HepG2 (cell line): Measurements from ENCODE around the gene WDR73. TPM values are rescaled to one million over a fixed set of nuclear protein-coding genes. Genes with fewer than 3 reads are reported as not detected.

ENCODE experiments used
- BRD4 ChIP-seq: sonication (generic); formaldehyde crosslinking; IDR thresholded peaks from 2 replicates; pipeline ENCODE4 v1.4.0; 2020; ENCODE audit warnings: missing genetic modification reagents
- KDM4B ChIP-seq: sonication (generic); formaldehyde crosslinking; IDR thresholded peaks from 2 replicates; pipeline ENCODE4 v1.4.0; 2020; ENCODE audit warnings: missing genetic modification reagents
- MTERF4 ChIP-seq: sonication (generic); formaldehyde crosslinking; IDR thresholded peaks from 2 replicates; pipeline ENCODE4 v1.8.0; 2023; ENCODE audit warnings: mild to moderate bottlenecking, missing genetic modification reagents
- MXD3 ChIP-seq: IDR thresholded peaks from 2 replicates; pipeline ENCODE4 v1.6.1; 2016; ENCODE audit warnings: mild to moderate bottlenecking, missing biosample characterization, missing genetic modification reagents
- NR3C1 ChIP-seq: sonication (generic); formaldehyde crosslinking; IDR thresholded peaks from 2 replicates; pipeline ENCODE4 v1.4.0; 2020; ENCODE audit warnings: missing genetic modification reagents
- RFXAP ChIP-seq: sonication (generic); formaldehyde crosslinking; IDR thresholded peaks from 2 replicates; pipeline ENCODE4 v1.4.0; 2020; ENCODE audit warnings: missing genetic modification reagents, borderline replicate concordance
- SRY ChIP-seq: sonication (generic); formaldehyde crosslinking; IDR thresholded peaks from 2 replicates; pipeline ENCODE4 v1.8.0; 2022; ENCODE audit warnings: mild to moderate bottlenecking, missing genetic modification reagents
- TAF1 ChIP-seq: sonication (generic); formaldehyde crosslinking; IDR thresholded peaks from 2 replicates; pipeline ENCODE4 v1.4.0; 2020; ENCODE audit warnings: missing genetic modification reagents
- THAP11 ChIP-seq: IDR thresholded peaks from 2 replicates; pipeline ENCODE4 v1.6.1; 2016; ENCODE audit warnings: missing biosample characterization, missing genetic modification reagents
- ZMYM4 ChIP-seq: sonication (generic); formaldehyde crosslinking; IDR thresholded peaks from 2 replicates; pipeline ENCODE4 v1.8.1; 2023; ENCODE audit warnings: mild to moderate bottlenecking, missing genetic modification reagents
- ZNF232 ChIP-seq: sonication (generic); formaldehyde crosslinking; IDR thresholded peaks from 2 replicates; pipeline ENCODE4 v1.4.0; 2020; ENCODE audit warnings: missing genetic modification reagents, borderline replicate concordance
- ZNF235 ChIP-seq: sonication (generic); formaldehyde crosslinking; IDR thresholded peaks from 2 replicates; pipeline ENCODE4 v1.8.1; 2023; ENCODE audit warnings: mild to moderate bottlenecking, missing genetic modification reagents, borderline replicate concordance
- ZNF329 ChIP-seq: sonication (generic); formaldehyde crosslinking; IDR thresholded peaks from 2 replicates; pipeline ENCODE4 v1.9.0; 2021; ENCODE audit warnings: low read depth, mild to moderate bottlenecking, missing genetic modification reagents
- ZNF687 ChIP-seq: sonication (generic); formaldehyde crosslinking; IDR thresholded peaks from 2 replicates; pipeline ENCODE4 v1.5.1; 2020; ENCODE audit warnings: mild to moderate bottlenecking, missing genetic modification reagents, moderate library complexity
- ZNF777 ChIP-seq: sonication (generic); formaldehyde crosslinking; IDR thresholded peaks from 2 replicates; pipeline ENCODE4 v1.4.0; 2020; ENCODE audit warnings: missing genetic modification reagents
- polyA plus RNA-seq, 8 experiments: library from polyadenylated mRNA; depleted of rRNA in 3 of 8; stranded (reverse) in 7 of 8; unstranded in 1 of 8; fragments of >200 nt; fragmentation: Illumina TruSeq in 4 of 8; extraction: Trizol in 4 of 8; gene quantifications; 2 replicates each; pipeline versions ENCODE4 v1.2.1 to v1.2.3, GENCODE V29; 2011 to 2016; ENCODE audit warnings: low read depth in 4 of 8, missing spikeins in 1 of 8, mixed read lengths in 1 of 8; ENCODE audit not compliant: insufficient read depth in 1 of 8
- total RNA-seq, 5 experiments: library from RNA; depleted of rRNA; stranded (reverse); fragments of >200 nt; fragmentation: Illumina TruSeq; extraction: Trizol; gene quantifications; 2 replicates each; pipeline ENCODE4 v1.2.3, GENCODE V29; 2016; ENCODE audit warnings: low read depth in 1 of 5
- TF ChIP-seq, protein P1 (sequence below): IDR thresholded peaks from 2 replicates; pipeline ENCODE4 v1.6.1; 2016; ENCODE audit warnings: mild to moderate bottlenecking
- TF ChIP-seq, protein P2 (sequence below): sonication (generic); formaldehyde crosslinking; IDR thresholded peaks from 2 replicates; pipeline ENCODE4 v1.8.0; 2022; ENCODE audit warnings: mild to moderate bottlenecking, missing genetic modification reagents, moderate library complexity
- TF ChIP-seq, protein P3 (sequence below): sonication (generic); formaldehyde crosslinking; IDR thresholded peaks from 2 replicates; pipeline ENCODE4 v1.9.0; 2022; ENCODE audit warnings: missing genetic modification reagents, mild to moderate bottlenecking, borderline replicate concordance

Gene WDR73
- total and polyA plus RNA-seq, 2 of the 13 experiments (the other 11 are each of a cell fraction or from before 2014, with no cell fraction given): 20.0 to 35.5 TPM

- TF ChIP-seq BRD4: no peak
- peak; percentile 52; the same call in 1 of the 2 replicates for TF ChIP-seq MXD3 (CRISPR knock-in tag)
- TF ChIP-seq KDM4B (CRISPR knock-in tag): peak; percentile 64; the same call in 1 of the 2 replicates
- TF ChIP-seq RFXAP: peak; percentile 35; the same call in 1 of the 2 replicates
- 0 out of 2 replicates have a peak, but pooled peaks have one; percentile 43 for TF ChIP-seq ZNF235 (CRISPR knock-in tag)
- TF ChIP-seq ZNF777 (CRISPR knock-in tag): peak; percentile 86
- TF ChIP-seq SRY (CRISPR knock-in tag): peak; percentile 53; the same call in 1 of the 2 replicates
- peak; percentile 31; the same call in 1 of the 2 replicates for TF ChIP-seq ZMYM4 (CRISPR knock-in tag)
- TF ChIP-seq ZNF329 (CRISPR knock-in tag): 0 out of 2 replicates have a peak, but pooled peaks have one; percentile 22
- TF ChIP-seq, protein P1, sequence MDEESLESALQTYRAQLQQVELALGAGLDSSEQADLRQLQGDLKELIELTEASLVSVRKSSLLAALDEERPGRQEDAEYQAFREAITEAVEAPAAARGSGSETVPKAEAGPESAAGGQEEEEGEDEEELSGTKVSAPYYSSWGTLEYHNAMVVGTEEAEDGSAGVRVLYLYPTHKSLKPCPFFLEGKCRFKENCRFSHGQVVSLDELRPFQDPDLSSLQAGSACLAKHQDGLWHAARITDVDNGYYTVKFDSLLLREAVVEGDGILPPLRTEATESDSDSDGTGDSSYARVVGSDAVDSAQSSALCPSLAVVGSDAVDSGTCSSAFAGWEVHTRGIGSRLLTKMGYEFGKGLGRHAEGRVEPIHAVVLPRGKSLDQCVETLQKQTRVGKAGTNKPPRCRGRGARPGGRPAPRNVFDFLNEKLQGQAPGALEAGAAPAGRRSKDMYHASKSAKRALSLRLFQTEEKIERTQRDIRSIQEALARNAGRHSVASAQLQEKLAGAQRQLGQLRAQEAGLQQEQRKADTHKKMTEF: peak; percentile 75; the same call in 1 of the 2 replicates
- TF ChIP-seq ZNF687: peak; percentile 81
- TF ChIP-seq THAP11 (CRISPR knock-in tag): peak; percentile 78
- TF ChIP-seq, protein P2, sequence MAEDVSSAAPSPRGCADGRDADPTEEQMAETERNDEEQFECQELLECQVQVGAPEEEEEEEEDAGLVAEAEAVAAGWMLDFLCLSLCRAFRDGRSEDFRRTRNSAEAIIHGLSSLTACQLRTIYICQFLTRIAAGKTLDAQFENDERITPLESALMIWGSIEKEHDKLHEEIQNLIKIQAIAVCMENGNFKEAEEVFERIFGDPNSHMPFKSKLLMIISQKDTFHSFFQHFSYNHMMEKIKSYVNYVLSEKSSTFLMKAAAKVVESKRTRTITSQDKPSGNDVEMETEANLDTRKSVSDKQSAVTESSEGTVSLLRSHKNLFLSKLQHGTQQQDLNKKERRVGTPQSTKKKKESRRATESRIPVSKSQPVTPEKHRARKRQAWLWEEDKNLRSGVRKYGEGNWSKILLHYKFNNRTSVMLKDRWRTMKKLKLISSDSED (CRISPR knock-in tag): no peak
- TF ChIP-seq TAF1: 0 out of 2 replicates have a peak, but pooled peaks have one; percentile 37
- TF ChIP-seq NR3C1 (CRISPR knock-in tag): no peak
- 0 out of 2 replicates have a peak, but pooled peaks have one; percentile 29 for TF ChIP-seq MTERF4
- TF ChIP-seq, protein P3, sequence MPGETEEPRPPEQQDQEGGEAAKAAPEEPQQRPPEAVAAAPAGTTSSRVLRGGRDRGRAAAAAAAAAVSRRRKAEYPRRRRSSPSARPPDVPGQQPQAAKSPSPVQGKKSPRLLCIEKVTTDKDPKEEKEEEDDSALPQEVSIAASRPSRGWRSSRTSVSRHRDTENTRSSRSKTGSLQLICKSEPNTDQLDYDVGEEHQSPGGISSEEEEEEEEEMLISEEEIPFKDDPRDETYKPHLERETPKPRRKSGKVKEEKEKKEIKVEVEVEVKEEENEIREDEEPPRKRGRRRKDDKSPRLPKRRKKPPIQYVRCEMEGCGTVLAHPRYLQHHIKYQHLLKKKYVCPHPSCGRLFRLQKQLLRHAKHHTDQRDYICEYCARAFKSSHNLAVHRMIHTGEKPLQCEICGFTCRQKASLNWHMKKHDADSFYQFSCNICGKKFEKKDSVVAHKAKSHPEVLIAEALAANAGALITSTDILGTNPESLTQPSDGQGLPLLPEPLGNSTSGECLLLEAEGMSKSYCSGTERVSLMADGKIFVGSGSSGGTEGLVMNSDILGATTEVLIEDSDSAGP (CRISPR knock-in tag): peak; percentile 70; the same call in 1 of the 2 replicates
- peak; percentile 43; the same call in 1 of the 2 replicates for TF ChIP-seq ZNF232 (CRISPR knock-in tag)
These were observed 20.5 kb downstream of the WDR73 start (continued) for GRCh38 chr15:84633311-84634227.
